Right atrium auricular region (tissue), 2 donors: ENCODE data around the gene LGR6. TPM values are rescaled to one million over a fixed set of nuclear protein-coding genes. Genes with fewer than 3 reads are reported as not detected.
"Not testable (repeated sequence)": the region's sequence is repeated elsewhere in the genome, so short reads cannot be mapped to it uniquely, and the experiment has no call there.

Experiments used
- DNase-seq: peaks from one replicate; pipeline ENCODE4 v3.0.0-alpha.2; 2019; ENCODE audit warnings: low spot score
- H3K27ac ChIP-seq, 2 donors: fragments of 200-600 bp; sonication (generic); 1 replicate in 1 of 2; 2 replicates in 1 of 2; pipeline ENCODE4 v1.5.1; 2016 to 2019
- H3K27me3 ChIP-seq, 2 donors: fragments of 200-600 bp; sonication (generic); one replicate each; pipeline versions ENCODE4 v1.5.1 to v1.6.0; 2017 to 2019
- H3K36me3 ChIP-seq: fragments of 200-600 bp; sonication (generic); one replicate; pipeline ENCODE4 v1.5.1; 2016
- H3K4me1 ChIP-seq, 2 donors: fragments of 200-600 bp; sonication (generic); one replicate each; pipeline versions ENCODE4 v1.5.1 to v1.6.0; 2017 to 2019
- H3K4me3 ChIP-seq, 2 donors: fragments of 200-600 bp; sonication (generic); 1 replicate in 1 of 2; 2 replicates in 1 of 2; pipeline ENCODE4 v1.5.1; 2017 to 2019; ENCODE audit warnings: mild to moderate bottlenecking in 1 of 2, moderate library complexity in 1 of 2
- H3K9me3 ChIP-seq, 2 donors: fragments of 200-600 bp; sonication (generic); one replicate each; pipeline ENCODE4 v1.5.1; 2019
- total RNA-seq, 2 donors: library from RNA; depleted of rRNA; stranded (reverse); fragments of >200 nt; gene quantifications; one replicate each; pipeline ENCODE4 v1.1.0, GENCODE V29; 2016
- TF ChIP-seq, protein P1 (sequence below), 2 donors: fragments of 200-600 bp; sonication (generic); IDR thresholded peaks; one replicate each; pipeline ENCODE4 v1.5.1; 2019; ENCODE audit warnings: antibody characterized with exemption in 2 of 2

LGR6 gene
- total RNA-seq, 2 donors from 2014 or later = 5.5 to 17.0 TPM

DNA sequence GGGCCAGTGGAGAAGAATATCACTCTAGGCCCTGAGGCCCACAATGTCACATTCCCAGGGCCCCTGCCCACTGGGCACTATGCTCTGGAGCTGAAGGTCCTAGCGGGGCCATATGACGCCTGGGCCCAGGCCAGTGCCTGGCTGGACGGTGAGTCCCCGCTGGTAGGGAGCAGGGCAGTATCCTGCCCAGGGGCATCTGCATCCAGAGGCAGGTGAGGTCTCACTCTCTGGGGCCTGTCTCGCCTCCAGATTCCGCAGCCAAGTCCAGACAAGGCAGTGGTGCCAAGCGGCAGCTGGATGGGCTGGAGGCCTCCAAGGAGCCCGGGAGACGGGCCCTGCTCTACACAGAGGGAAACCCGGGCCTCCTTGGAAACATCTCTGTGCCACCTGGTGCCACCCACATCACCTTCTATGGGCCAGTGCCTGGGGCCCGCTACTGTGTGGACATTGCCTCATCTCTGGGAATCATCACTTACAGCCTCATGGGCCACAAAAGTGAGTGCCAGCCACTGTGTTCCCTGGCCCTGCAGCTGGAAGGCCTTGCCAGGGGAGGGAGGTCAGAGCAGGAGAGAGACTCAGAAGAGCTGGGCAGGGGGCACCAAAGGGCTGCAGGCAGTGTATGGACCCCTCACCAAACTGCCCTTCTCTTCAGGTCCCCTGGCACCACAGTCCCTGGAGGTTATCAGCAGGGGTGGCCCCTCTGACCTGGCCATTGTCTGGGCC is 22.1 kb upstream of the LGR6 start:
- Histone ChIP-seq H3K9me3 (no peaks in the 10 kb centered on the region), H3K4me3 (no peak overlapping the region), H3K4me1 (no peaks in the 10 kb centered on the region), H3K27me3 (no peaks in the 10 kb centered on the region), H3K27ac (no peak overlapping the region), H3K36me3 (no peaks in the 10 kb centered on the region)
- TF ChIP-seq, protein P1, sequence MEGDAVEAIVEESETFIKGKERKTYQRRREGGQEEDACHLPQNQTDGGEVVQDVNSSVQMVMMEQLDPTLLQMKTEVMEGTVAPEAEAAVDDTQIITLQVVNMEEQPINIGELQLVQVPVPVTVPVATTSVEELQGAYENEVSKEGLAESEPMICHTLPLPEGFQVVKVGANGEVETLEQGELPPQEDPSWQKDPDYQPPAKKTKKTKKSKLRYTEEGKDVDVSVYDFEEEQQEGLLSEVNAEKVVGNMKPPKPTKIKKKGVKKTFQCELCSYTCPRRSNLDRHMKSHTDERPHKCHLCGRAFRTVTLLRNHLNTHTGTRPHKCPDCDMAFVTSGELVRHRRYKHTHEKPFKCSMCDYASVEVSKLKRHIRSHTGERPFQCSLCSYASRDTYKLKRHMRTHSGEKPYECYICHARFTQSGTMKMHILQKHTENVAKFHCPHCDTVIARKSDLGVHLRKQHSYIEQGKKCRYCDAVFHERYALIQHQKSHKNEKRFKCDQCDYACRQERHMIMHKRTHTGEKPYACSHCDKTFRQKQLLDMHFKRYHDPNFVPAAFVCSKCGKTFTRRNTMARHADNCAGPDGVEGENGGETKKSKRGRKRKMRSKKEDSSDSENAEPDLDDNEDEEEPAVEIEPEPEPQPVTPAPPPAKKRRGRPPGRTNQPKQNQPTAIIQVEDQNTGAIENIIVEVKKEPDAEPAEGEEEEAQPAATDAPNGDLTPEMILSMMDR (IDR thresholded peaks at IDR 0.05) = no peak
- DNase-seq = no peak

DNA sequence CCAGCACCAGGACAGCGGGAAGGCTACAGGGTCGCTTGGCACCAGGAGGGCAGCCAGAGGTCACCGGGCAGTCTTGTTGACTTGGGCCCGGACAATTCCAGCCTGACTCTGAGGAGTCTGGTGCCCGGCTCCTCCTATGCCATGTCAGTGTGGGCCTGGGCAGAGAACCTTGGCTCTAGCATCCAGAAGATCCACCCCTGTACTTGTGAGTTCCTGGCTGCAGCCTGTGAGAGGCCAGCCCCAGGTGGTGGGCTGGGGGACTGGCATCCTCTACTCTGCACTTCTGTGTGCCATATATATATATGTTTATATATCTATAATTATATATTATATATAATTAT is 21.6 kb upstream of the LGR6 start:
- TF ChIP-seq, protein P1 (IDR thresholded peaks at IDR 0.05) = no peak
- Histone ChIP-seq H3K9me3 (no peaks in the 10 kb centered on the region), H3K36me3 (no peaks in the 10 kb centered on the region), H3K4me1 (no peaks in the 10 kb centered on the region), H3K27ac (no peak overlapping the region), H3K4me3 (no peak overlapping the region), H3K27me3 (no peaks in the 10 kb centered on the region)
- no peak for DNase-seq

DNA sequence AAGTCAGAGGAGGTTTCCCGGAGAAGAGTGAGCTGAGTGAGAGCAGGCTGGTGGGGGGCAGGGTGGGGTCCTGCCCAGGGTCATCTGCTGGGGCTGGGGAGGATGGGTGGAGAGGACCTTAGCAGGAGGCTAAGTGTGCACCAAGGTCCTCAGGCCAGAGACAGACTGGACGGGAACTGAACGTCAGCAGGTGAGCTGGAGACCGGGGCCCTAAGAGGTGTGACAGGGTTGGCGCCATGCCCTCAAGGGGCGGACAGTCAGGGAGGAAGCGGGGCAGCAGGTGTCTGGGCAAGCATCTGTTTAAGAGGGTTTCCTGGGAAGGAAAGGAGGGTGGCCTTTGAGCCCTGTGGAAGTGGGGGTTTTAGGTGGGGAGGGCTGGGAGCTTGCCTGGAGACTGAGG is 19.6 kb upstream of the LGR6 start:
- no peaks in the 10 kb centered on the region for H3K36me3 ChIP-seq
- no peaks in the 10 kb centered on the region for H3K4me1 ChIP-seq
- H3K27me3 ChIP-seq = no peaks in the 10 kb centered on the region
- DNase-seq = no peak
- TF ChIP-seq, protein P1 (IDR thresholded peaks at IDR 0.05) = no peak
- no peak overlapping the region for H3K4me3 ChIP-seq
- no peak overlapping the region for H3K27ac ChIP-seq
- no peaks in the 10 kb centered on the region for H3K9me3 ChIP-seq

DNA sequence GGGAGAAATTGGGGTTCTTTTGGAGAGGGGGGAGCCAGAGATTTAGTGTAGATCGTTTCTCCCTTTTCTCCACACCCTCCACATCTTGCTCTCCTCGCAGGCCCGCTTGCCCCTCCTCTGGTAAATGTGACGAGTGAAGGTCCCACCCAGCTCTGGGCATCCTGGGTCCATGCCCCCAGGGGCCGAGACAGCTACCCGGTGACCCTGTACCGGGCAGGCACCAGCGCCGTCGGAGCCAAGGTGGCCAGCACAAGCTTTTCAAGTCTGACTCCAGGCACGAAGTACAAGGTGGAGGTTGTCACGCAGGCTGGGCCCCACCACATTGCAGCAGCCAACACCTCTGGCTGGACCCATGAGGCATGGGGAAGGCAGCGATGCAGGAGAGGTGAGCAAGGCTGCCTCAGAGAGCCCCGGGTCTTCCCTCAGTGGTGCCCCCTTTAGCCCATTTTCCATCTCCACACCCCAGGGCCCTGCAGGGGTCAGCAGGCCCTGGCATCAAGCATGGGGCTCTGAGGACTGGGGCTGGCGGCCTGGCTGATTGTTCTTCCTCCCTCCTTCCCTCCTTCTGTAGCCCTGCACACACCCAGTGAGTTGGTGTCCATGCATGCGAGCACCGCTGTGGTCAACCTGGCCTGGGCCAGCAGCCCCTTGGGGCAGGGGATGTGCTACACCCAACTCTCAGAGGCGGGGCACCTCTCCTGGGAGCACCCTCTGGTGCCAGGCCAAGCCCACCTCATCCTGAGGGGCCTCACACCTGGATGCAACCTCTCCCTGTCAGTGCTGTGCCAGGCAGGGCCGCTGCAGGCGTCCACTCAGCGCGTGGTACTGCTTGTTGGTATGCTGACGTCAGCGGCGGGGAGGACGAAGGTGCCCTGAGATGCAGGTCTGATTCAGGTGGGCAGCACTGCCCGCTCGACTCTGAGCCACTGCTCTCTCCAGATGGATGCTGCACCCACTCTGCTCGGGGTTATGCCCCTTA is 16.4 kb upstream of the LGR6 start:
- H3K36me3 ChIP-seq = no peaks in the 10 kb centered on the region
- no peak overlapping the region for H3K4me3 ChIP-seq
- TF ChIP-seq, protein P1 (IDR thresholded peaks at IDR 0.05) = no peak
- H3K9me3 ChIP-seq = no peaks in the 10 kb centered on the region
- no peaks in the 10 kb centered on the region for H3K27me3 ChIP-seq
- no peaks in the 10 kb centered on the region for H3K4me1 ChIP-seq
- H3K27ac ChIP-seq = no peak overlapping the region
- no peak for DNase-seq

DNA sequence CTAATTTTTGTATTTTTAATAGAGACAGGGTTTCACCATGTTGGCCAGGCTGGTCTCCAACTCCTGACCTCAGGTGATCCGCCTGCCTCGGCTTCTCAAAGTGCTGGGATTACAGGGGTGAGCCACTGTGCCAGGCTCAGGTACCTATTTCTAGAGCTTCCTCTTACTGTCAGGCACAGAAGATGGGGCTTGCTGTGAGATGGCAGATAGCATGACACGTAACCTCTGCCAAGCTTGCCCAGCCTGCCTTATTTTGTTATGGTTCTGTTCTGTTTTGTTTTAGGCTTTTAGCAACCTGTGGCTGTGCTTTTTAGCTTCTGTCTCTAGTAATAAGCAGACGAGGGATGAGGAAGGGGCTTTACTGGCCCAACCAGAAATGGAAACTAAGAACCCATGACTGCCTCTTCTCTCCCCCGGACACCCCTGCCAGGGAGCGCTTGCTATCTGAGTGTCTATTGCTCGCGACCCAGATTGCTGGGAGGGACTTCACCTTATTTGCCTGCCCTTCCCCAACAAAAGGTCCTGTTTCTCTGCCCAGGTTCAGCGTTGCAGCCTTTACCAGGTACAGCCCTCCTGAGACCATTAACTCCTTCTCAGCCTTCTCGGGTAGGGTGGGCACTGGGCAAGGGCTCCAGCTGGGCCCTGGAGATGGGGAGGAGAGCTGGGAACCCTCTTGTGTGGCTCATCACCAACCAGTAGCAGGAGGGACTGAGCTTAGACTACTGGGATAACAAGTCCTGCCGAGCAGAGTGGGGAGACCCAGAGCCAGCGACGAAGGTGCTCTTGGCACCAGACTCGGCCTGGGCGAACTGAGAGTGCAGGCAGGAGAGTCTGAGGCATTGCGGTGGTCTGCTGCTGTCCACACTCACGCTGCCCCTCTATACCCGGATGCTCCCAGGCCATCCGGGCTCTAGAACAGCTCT is 13.5 kb upstream of the LGR6 start:
- no peaks in the 10 kb centered on the region for H3K27me3 ChIP-seq
- no peak overlapping the region for H3K4me3 ChIP-seq
- TF ChIP-seq, protein P1 (IDR thresholded peaks at IDR 0.05) = no peak
- no peak overlapping the region for H3K27ac ChIP-seq
- DNase-seq = no peak
- H3K9me3 ChIP-seq = no peaks in the 10 kb centered on the region
- H3K36me3 ChIP-seq = no peaks in the 10 kb centered on the region
- H3K4me1 ChIP-seq = peaks cover 0 to 3% of the 10 kb centered on the region in 2 donors

DNA sequence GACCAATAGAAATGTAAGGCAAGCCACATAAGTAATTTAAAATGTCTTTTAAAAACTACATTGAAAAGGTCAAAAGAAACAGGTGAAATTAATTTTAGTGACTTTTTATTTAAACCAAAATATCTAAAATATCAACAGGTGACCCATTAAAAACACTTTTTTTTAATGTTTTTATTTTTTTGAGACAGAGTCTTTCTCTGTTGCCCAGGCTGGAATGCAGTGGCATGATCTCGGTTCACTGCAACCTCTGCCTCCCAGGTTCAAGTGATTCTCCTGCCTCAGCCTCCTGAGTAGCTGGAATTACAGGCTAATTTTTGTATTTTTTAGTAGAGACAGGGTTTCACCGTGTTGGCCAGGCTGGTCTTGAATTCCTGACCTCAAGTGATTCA is 12.9 kb upstream of the LGR6 start:
- not testable (repeated sequence) for H3K27ac ChIP-seq, H3K9me3 ChIP-seq, H3K36me3 ChIP-seq, DNase-seq, H3K4me1 ChIP-seq, H3K27me3 ChIP-seq, H3K4me3 ChIP-seq
